Loucy (cell line): ENCODE measurements around the gene ELMO2.

Source experiments
- H2AFZ ChIP-seq: fragments of 200-600 bp; sonication (generic); 2 replicates; pipeline ENCODE4 v1.6.0; 2016; ENCODE audit warnings: antibody characterized with exemption, mild to moderate bottlenecking, low read length, moderate library complexity
- H3F3A ChIP-seq: fragments of 200-600 bp; 2 replicates; pipeline ENCODE4 v1.6.0; 2016; ENCODE audit warnings: antibody characterized with exemption, low read depth, mild to moderate bottlenecking
- H3K27me3 ChIP-seq: fragments of 200-600 bp; sonication (generic); 2 replicates; pipeline ENCODE4 v1.6.1; 2014; ENCODE audit warnings: low read length, mild to moderate bottlenecking; ENCODE audit not compliant: insufficient read depth, poor library complexity, severe bottlenecking
- H3K36me3 ChIP-seq: fragments of 200-600 bp; sonication (generic); 2 replicates; pipeline ENCODE4 v1.6.1; 2016; ENCODE audit warnings: low read length; ENCODE audit not compliant: insufficient read depth
- H3K4me1 ChIP-seq: fragments of 200-600 bp; sonication (generic); 2 replicates; pipeline ENCODE4 v1.5.1; 2014; ENCODE audit warnings: low read length, mild to moderate bottlenecking; ENCODE audit not compliant: insufficient read depth, poor library complexity, severe bottlenecking
- H3K4me2 ChIP-seq: fragments of 200-600 bp; sonication (generic); 2 replicates; pipeline ENCODE4 v1.6.0; 2014; ENCODE audit warnings: antibody characterized with exemption, low read length, low read depth, mild to moderate bottlenecking; ENCODE audit not compliant: poor library complexity, severe bottlenecking
- H3K4me3 ChIP-seq: fragments of 200-600 bp; sonication (generic); 2 replicates; pipeline ENCODE4 v1.5.1; 2014; ENCODE audit warnings: low read length, mild to moderate bottlenecking, mixed read lengths; ENCODE audit not compliant: poor library complexity, severe bottlenecking
- H3K79me2 ChIP-seq: fragments of 200-600 bp; sonication (generic); 2 replicates; pipeline ENCODE4 v1.6.1; 2014; ENCODE audit warnings: low read length; ENCODE audit not compliant: insufficient read depth
- H3K9ac ChIP-seq: fragments of 200-600 bp; sonication (generic); 2 replicates; pipeline ENCODE4 v1.6.0; 2014; ENCODE audit warnings: mild to moderate bottlenecking, low read depth, low read length, moderate library complexity; ENCODE audit not compliant: poor library complexity, severe bottlenecking
- H3K9me2 ChIP-seq: fragments of 200-600 bp; sonication (generic); replicated peaks from 2 replicates; pipeline ENCODE4 v1.6.1; 2016; ENCODE audit warnings: low read depth, low read length, mixed read lengths
- H3K9me3 ChIP-seq: fragments of 200-600 bp; sonication (generic); 2 replicates; pipeline ENCODE4 v1.6.1; 2014; ENCODE audit warnings: mild to moderate bottlenecking, antibody characterized with exemption, low read length, low read depth; ENCODE audit not compliant: insufficient read depth
- H4K20me1 ChIP-seq: fragments of 200-600 bp; sonication (generic); 2 replicates; pipeline ENCODE4 v1.6.0; 2014; ENCODE audit warnings: antibody characterized with exemption, low read length, mild to moderate bottlenecking; ENCODE audit not compliant: insufficient read depth, poor library complexity, severe bottlenecking
- CTCF ChIP-seq: fragments of 200-600 bp; sonication (generic); conservative IDR thresholded peaks from 2 replicates; pipeline ENCODE4 v1.5.1; 2014; ENCODE audit warnings: mild to moderate bottlenecking, antibody characterized with exemption, low read length
- EZH2phosphoT487 ChIP-seq: fragments of 200-600 bp; IDR thresholded peaks from 2 replicates; pipeline ENCODE4 v1.6.1; 2018; ENCODE audit warnings: antibody characterized with exemption, mild to moderate bottlenecking, moderate library complexity, borderline replicate concordance

Gene ELMO2

DNA sequence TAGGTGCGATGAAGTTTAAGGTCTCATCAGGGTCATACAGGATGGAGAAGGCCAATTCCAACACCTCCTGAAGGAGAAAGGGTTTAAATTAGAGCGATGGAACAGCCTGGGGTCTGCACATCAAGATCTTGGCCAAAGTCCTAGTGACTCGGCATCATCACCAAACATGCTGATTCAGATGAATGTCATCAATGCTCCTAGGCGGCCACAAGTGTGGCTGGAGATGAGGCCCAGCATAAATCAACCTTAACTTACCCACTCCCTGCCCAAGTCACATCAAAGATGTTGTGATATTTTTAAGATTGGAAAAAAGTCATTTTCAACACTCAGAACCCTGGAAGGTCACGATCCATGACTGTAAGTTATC lies 37.5 kb downstream of the ELMO2 start:
- Histone ChIP-seq H3K9ac (no peak overlapping the region), H2AFZ (no peak overlapping the region), H3K4me3 (no peak overlapping the region), H3K9me3 (no peaks in the 10 kb centered on the region), H3K9me2 (no peaks in the 10 kb centered on the region), H3K4me2 (no peak overlapping the region), H3K79me2 (no peaks in the 10 kb centered on the region), H3K36me3 (peaks cover 86% of the 10 kb centered on the region; the same call in 1 of the 2 replicates), H4K20me1 (peaks cover 3% of the 10 kb centered on the region), H3K4me1 (peaks cover 20% of the 10 kb centered on the region), H3F3A (no peaks in the 10 kb centered on the region), H3K27me3 (no peaks in the 10 kb centered on the region)
- TF ChIP-seq EZH2phosphoT487 (no peak), CTCF (no peak)

DNA sequence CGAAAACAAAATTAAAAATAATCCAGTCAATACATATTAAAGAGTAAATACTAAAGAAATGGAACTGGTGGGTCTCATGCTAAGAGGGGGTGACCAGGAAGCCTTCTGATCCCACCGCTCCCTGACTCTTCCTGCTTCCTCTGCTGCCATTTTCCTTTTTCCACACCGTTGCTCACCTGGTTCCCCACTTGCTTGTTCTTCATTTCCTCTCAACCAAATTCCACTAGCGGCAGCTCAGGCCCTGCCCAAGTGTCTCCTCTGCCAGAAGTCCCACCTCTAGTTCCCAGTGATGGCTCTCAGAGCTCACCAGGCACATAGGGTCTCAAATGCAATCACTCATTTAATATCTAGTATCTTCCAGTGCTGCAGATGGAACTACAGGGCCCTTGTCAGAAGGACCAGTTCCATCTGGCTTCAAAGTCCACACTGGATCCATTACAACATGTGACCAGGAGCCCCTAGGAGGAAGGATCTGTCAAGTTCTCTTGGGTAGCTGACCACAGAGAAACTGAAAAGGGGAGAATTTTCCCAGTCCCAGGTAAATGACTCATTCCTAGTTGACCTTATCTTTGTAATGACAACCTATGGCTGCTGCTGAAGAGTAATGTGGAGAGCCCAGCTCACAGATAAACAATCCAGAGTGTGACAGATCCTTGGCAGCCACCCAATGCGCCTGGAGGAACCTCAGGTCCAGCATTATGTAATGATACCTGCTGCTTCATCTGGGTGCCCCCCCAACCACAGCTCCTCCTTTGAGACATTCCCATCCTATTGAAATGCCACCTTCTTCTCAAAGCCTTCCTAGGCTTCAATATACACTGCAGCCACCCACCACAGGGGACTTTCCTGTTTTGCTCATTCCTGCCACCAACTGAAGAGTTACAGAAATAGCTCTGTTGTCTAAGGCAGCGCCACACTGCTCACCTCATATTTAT lies 38.2 kb downstream of the ELMO2 start:
- Histone ChIP-seq H2AFZ (no peak overlapping the region), H3K27me3 (no peaks in the 10 kb centered on the region), H3K4me3 (no peak overlapping the region), H3K9me2 (no peaks in the 10 kb centered on the region), H3F3A (no peaks in the 10 kb centered on the region), H3K9ac (no peak overlapping the region), H4K20me1 (peaks cover 9% of the 10 kb centered on the region), H3K4me2 (no peak overlapping the region), H3K79me2 (peaks cover 5% of the 10 kb centered on the region; the same call in 1 of the 2 replicates), H3K4me1 (peaks cover 20% of the 10 kb centered on the region), H3K9me3 (no peaks in the 10 kb centered on the region), H3K36me3 (peaks cover 79% of the 10 kb centered on the region; the same call in 1 of the 2 replicates)
- TF ChIP-seq CTCF: no peak
- no peak for TF ChIP-seq EZH2phosphoT487

GRCh38 chr20:46367234-46367633 lies 39.2 kb downstream of the ELMO2 start:
- Histone ChIP-seq H3K4me2 (no peak overlapping the region), H3K9me3 (no peaks in the 10 kb centered on the region), H3K79me2 (peaks cover 15% of the 10 kb centered on the region; the same call in 1 of the 2 replicates), H3F3A (no peaks in the 10 kb centered on the region), H3K9me2 (no peaks in the 10 kb centered on the region), H3K27me3 (no peaks in the 10 kb centered on the region), H2AFZ (no peak overlapping the region), H4K20me1 (peaks cover 11% of the 10 kb centered on the region), H3K9ac (no peak overlapping the region), H3K4me1 (peaks cover 25% of the 10 kb centered on the region), H3K36me3 (peaks cover 70% of the 10 kb centered on the region; the same call in 1 of the 2 replicates), H3K4me3 (no peak overlapping the region)
- TF ChIP-seq EZH2phosphoT487 (no peak), CTCF (no peak)
